Panc1 (cell line): ENCODE results near the gene NPB. TPM values are rescaled to one million over a fixed set of nuclear protein-coding genes. Genes with fewer than 3 reads are reported as not detected.

Experiments
- ATAC-seq: fragments of 200-7000 bp; cut with Tn5 transposase; 2 replicates; pipeline ENCODE4 v1.9.1; 2020; ENCODE audit warnings: mild to moderate bottlenecking, moderate library complexity
- BruUV-seq: library from RNA; stranded (reverse); fragments of 400-500 nt; replicated peaks from 2 replicates; lab custom pipeline; 2021; lab: Mats Ljungman, UMichigan
- CTCF ChIA-PET: fragments of 300-600 bp; sonication (Branson Sonifier 250); formaldehyde crosslinking; loops from one replicate; lab custom pipeline; 2022; ENCODE audit warnings: antibody characterized with exemption; lab: Charles Lee
- POLR2A ChIA-PET: fragments of 300-600 bp; sonication (Branson Sonifier 250); formaldehyde crosslinking; loops from one replicate; lab custom pipeline; 2022; ENCODE audit warnings: antibody characterized with exemption; lab: Charles Lee
- DNase-seq: peaks from one replicate; pipeline ENCODE4 v3.0.0-alpha.2; 2010; ENCODE audit warnings: low read depth, low spot score
- H3K27ac ChIP-seq: 2 replicates; pipeline ENCODE4 v1.5.1; 2011; ENCODE audit warnings: mild to moderate bottlenecking, low read length, inconsistent platforms
- H3K27me3 ChIP-seq: fragments of 200-500 bp; sonication (Bioruptor generic); 2 replicates; pipeline ENCODE4 v1.6.0; 2014; ENCODE audit warnings: low read length, inconsistent platforms; ENCODE audit not compliant: control insufficient read depth, insufficient read depth
- H3K36me3 ChIP-seq: fragments of 200-500 bp; sonication (Bioruptor generic); 2 replicates; pipeline ENCODE4 v1.5.1; 2014; ENCODE audit warnings: inconsistent platforms, mild to moderate bottlenecking, low read length, moderate library complexity; ENCODE audit not compliant: control insufficient read depth, insufficient read depth
- H3K4me1 ChIP-seq: 2 replicates; pipeline ENCODE4 v1.5.1; 2011; ENCODE audit warnings: inconsistent platforms, mild to moderate bottlenecking, low read length, moderate library complexity; ENCODE audit not compliant: control insufficient read depth, insufficient read depth
- H3K4me3 ChIP-seq, 2 experiments: 2 replicates each; pipeline ENCODE4 v1.5.1; 2011 to 2012; ENCODE audit warnings: low read depth in 2 of 2, low read length in 2 of 2, mild to moderate bottlenecking in 2 of 2, inconsistent platforms in 1 of 2, moderate library complexity in 1 of 2
- H3K9me3 ChIP-seq: fragments of 200-500 bp; sonication (Bioruptor generic); 2 replicates; pipeline ENCODE4 v1.5.1; 2014; ENCODE audit warnings: low read depth, mild to moderate bottlenecking, inconsistent platforms, low read length, moderate library complexity; ENCODE audit not compliant: control insufficient read depth, insufficient read depth
- POLR2AphosphoS5 ChIP-seq: IDR thresholded peaks from 2 replicates; pipeline ENCODE4 v1.6.1; 2012; ENCODE audit warnings: mild to moderate bottlenecking, low read depth, low read length, moderate library complexity
- REST ChIP-seq, 2 experiments: IDR thresholded peaks; 2 replicates each; pipeline ENCODE4 v1.6.1; 2011 to 2012; ENCODE audit warnings: low read depth in 2 of 2, control low read depth in 1 of 2, low read length in 1 of 2, mild to moderate bottlenecking in 1 of 2, moderate library complexity in 1 of 2; ENCODE audit not compliant: insufficient read depth in 1 of 2
- SIN3A ChIP-seq: IDR thresholded peaks from 2 replicates; pipeline ENCODE4 v1.6.1; 2012; ENCODE audit warnings: low read depth, mild to moderate bottlenecking, low read length, moderate library complexity, borderline replicate concordance; ENCODE audit not compliant: insufficient read depth
- TCF7L2 ChIP-seq: IDR thresholded peaks from 2 replicates; pipeline ENCODE4 v1.6.1; 2011; ENCODE audit warnings: mild to moderate bottlenecking, low read depth, low read length, inconsistent platforms
- in situ Hi-C: cut with HindIII; loops from 2 replicates; pipeline ENCODE4 v1.10.0; 2016; ENCODE audit warnings: low sequenced_read_pairs, low pct_unique_long_range_greater_than_20kb
- intact Hi-C: fragments of 100-400 bp; cut with micrococcal nuclease; formaldehyde crosslinking; loops from one replicate; pipeline ENCODE4 v1.10.0; 2022; ENCODE audit not compliant: unreplicated experiment
- total RNA-seq: library from RNA; stranded (reverse); gene quantifications from one replicate; pipeline ENCODE4 v1.2.1, GENCODE V29; 2021; ENCODE audit not compliant: unreplicated experiment
- TF ChIP-seq, protein P1 (sequence below): fragments of 450-650 bp; IDR thresholded peaks from 2 replicates; pipeline ENCODE4 v1.5.1; 2017; ENCODE audit warnings: mild to moderate bottlenecking

The NPB gene
- total RNA-seq, 1 experiment from 2014 or later, result 3.9 TPM

GRCh38 chr17:81942167-81942553 is 40.1 kb downstream of the NPB start:
- intact Hi-C loops (no loop called here), in situ Hi-C loops (no loop called here)
- H3K27ac ChIP-seq, result no peak overlapping the region
- no TSS peak for BruUV-seq
- H3K4me1 ChIP-seq, result no peaks in the 10 kb centered on the region
- POLR2A ChIA-PET, result no interaction called here
- DNase-seq, result no peak
- H3K36me3 ChIP-seq, result no peaks in the 10 kb centered on the region
- TF ChIP-seq, protein P1, sequence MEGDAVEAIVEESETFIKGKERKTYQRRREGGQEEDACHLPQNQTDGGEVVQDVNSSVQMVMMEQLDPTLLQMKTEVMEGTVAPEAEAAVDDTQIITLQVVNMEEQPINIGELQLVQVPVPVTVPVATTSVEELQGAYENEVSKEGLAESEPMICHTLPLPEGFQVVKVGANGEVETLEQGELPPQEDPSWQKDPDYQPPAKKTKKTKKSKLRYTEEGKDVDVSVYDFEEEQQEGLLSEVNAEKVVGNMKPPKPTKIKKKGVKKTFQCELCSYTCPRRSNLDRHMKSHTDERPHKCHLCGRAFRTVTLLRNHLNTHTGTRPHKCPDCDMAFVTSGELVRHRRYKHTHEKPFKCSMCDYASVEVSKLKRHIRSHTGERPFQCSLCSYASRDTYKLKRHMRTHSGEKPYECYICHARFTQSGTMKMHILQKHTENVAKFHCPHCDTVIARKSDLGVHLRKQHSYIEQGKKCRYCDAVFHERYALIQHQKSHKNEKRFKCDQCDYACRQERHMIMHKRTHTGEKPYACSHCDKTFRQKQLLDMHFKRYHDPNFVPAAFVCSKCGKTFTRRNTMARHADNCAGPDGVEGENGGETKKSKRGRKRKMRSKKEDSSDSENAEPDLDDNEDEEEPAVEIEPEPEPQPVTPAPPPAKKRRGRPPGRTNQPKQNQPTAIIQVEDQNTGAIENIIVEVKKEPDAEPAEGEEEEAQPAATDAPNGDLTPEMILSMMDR, result no peak
- no peak for TF ChIP-seq TCF7L2
- no peak for TF ChIP-seq POLR2AphosphoS5
- no peak for TF ChIP-seq SIN3A
- no peak for TF ChIP-seq REST (IDR thresholded peaks at IDR 0.05; ENCODE audit: insufficient read depth in 1 of 2, low read depth in 2 of 2, low read length in 1 of 2)
- ATAC-seq, result no peak
- no peaks in the 10 kb centered on the region for H3K27me3 ChIP-seq
- no peaks in the 10 kb centered on the region for H3K9me3 ChIP-seq
- CTCF ChIA-PET, result no interaction called here
- no peak overlapping the region for H3K4me3 ChIP-seq

GRCh38 chr17:81944858-81945257 is 42.8 kb downstream of the NPB start:
- Histone ChIP-seq H3K27me3 (no peaks in the 10 kb centered on the region), H3K36me3 (no peaks in the 10 kb centered on the region), H3K4me1 (no peaks in the 10 kb centered on the region), H3K4me3 (no peak overlapping the region), H3K9me3 (no peaks in the 10 kb centered on the region), H3K27ac (no peak overlapping the region)
- DNase-seq, result no peak
- POLR2A ChIA-PET, result no interaction called here
- TF ChIP-seq, protein P1, result no peak
- TF ChIP-seq SIN3A (no peak), POLR2AphosphoS5 (no peak), REST (IDR thresholded peaks at IDR 0.05; ENCODE audit: insufficient read depth in 1 of 2, low read depth in 2 of 2, low read length in 1 of 2) (no peak), TCF7L2 (no peak)
- in situ Hi-C loops (no loop called here), intact Hi-C loops (no loop called here)
- no TSS peak for BruUV-seq
- CTCF ChIA-PET, result interaction anchor here (0.7 kb wide), 1 partner anchor 289 kb away, joined by 3 read pairs; no protein-coding TSS in a partner anchor
- no peak for ATAC-seq
